Testis (tissue), 2 donors: ENCODE measurements around the gene TNFRSF13B.

Source experiments
- CTCF ChIP-seq, 3 experiments: fragments of 450-650 bp in 2 of 3; fragments of 200-600 bp in 1 of 3; sonication (generic) in 1 of 3; IDR thresholded peaks; one replicate each; pipeline ENCODE4 v1.5.1; 2016 to 2019; ENCODE audit warnings: antibody characterized with exemption in 3 of 3, mild to moderate bottlenecking in 2 of 3, moderate library complexity in 1 of 3
- POLR2A ChIP-seq: fragments of 450-650 bp; IDR thresholded peaks from one replicate; pipeline ENCODE4 v1.6.1; 2017; ENCODE audit warnings: antibody characterized with exemption, mild to moderate bottlenecking, moderate library complexity

DNA sequence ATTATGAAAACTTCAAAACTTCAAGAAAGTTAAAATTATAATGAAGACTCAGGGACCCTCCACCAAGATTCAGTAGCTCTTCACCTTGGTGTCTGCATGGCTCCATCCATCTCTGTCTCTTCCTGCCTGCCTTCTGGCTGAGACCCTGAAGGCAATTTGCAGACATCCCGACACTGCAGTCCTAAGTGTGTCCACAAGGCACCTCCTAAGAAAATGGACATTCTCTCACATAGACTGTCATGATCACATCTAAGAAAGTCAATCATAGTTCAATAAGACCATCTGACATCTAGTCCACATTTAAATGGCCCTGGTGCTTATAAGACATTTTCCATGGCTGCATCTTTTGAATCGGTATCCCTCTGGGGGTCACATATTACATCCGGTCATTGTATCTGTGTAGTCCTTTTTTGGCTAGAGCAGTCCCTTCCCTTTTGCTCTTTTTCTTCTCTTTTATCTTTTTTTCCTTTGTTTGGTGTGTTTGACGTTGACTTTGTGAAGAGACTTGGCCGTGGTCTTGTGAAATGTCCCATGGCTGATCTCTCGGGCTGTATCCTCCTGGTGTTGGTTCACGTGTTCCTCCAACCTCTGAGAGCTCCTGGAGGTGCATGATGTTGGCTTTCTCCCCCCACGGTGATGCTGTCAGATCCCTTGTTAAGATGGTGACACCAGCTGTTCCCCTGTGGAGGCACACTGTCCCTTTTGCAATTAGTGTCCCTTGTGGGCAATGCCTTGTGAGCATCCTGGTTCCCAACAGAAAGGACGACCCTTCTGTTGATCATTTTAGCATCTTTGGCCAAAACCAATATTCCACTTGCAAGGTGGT lies 5.0 kb upstream of the TNFRSF13B start:
- no peak for TF ChIP-seq CTCF (IDR thresholded peaks at IDR 0.05)
- no peak for TF ChIP-seq POLR2A
